ENCODE results near the gene TLR9.
"Not testable (repeated sequence)": the region's sequence is repeated elsewhere in the genome, so short reads cannot be mapped to it uniquely, and the experiment has no call there.

TLR9 gene, protein sequence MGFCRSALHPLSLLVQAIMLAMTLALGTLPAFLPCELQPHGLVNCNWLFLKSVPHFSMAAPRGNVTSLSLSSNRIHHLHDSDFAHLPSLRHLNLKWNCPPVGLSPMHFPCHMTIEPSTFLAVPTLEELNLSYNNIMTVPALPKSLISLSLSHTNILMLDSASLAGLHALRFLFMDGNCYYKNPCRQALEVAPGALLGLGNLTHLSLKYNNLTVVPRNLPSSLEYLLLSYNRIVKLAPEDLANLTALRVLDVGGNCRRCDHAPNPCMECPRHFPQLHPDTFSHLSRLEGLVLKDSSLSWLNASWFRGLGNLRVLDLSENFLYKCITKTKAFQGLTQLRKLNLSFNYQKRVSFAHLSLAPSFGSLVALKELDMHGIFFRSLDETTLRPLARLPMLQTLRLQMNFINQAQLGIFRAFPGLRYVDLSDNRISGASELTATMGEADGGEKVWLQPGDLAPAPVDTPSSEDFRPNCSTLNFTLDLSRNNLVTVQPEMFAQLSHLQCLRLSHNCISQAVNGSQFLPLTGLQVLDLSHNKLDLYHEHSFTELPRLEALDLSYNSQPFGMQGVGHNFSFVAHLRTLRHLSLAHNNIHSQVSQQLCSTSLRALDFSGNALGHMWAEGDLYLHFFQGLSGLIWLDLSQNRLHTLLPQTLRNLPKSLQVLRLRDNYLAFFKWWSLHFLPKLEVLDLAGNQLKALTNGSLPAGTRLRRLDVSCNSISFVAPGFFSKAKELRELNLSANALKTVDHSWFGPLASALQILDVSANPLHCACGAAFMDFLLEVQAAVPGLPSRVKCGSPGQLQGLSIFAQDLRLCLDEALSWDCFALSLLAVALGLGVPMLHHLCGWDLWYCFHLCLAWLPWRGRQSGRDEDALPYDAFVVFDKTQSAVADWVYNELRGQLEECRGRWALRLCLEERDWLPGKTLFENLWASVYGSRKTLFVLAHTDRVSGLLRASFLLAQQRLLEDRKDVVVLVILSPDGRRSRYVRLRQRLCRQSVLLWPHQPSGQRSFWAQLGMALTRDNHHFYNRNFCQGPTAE

GRCh38 chr3:52225452-52226228 is at the start of gene TLR9:
Gene TLR9 (minus strand): TSS chr3:52225645. CDS start chr3:52225529, 116 bp downstream.
- no peak within 1 kb of the TSS for H3K4me3 ChIP-seq (ENCODE audit: low read depth, low read length)
- no peaks in the 10 kb centered on the region for H3K9me3 ChIP-seq (ENCODE audit: control insufficient read depth, insufficient read depth, low read length)
- H3K27me3 ChIP-seq (ENCODE audit: control insufficient read depth, insufficient read depth, low read length), result no peaks in the 10 kb centered on the region
- no peak within 1 kb of the TSS for H3K27ac ChIP-seq (ENCODE audit: low read depth, low read length)
- peaks cover 24% of the 10 kb centered on the region for H3K36me3 ChIP-seq (ENCODE audit: control insufficient read depth, insufficient read depth, low read length)
- H3K4me1 ChIP-seq (ENCODE audit: control insufficient read depth, insufficient read depth, low read length), result 0 out of 2 replicates have a peak, but pooled peaks cover under 1% of the 10 kb centered on the region
- no peak within 1 kb of the TSS for H3K9ac ChIP-seq (ENCODE audit: low read depth, low read length)

- not testable (repeated sequence) for H3K4me1 ChIP-seq (ENCODE audit: control insufficient read depth, insufficient read depth, low read length); H3K27ac ChIP-seq (ENCODE audit: low read depth, low read length); H3K9me3 ChIP-seq (ENCODE audit: control insufficient read depth, insufficient read depth, low read length); H3K27me3 ChIP-seq (ENCODE audit: control insufficient read depth, insufficient read depth, low read length); H3K4me3 ChIP-seq (ENCODE audit: low read depth, low read length); H3K9ac ChIP-seq (ENCODE audit: low read depth, low read length)
- peaks cover 40% of the 10 kb centered on the region for H3K36me3 ChIP-seq (ENCODE audit: control insufficient read depth, insufficient read depth, low read length)
Observed at GRCh38 chr3:52274781-52275180, 49.3 kb upstream of the TLR9 start.

- H3K9ac ChIP-seq (ENCODE audit: low read depth, low read length), result no peak overlapping the region
- H3K27me3 ChIP-seq (ENCODE audit: control insufficient read depth, insufficient read depth, low read length), result no peaks in the 10 kb centered on the region
- no peaks in the 10 kb centered on the region for H3K9me3 ChIP-seq (ENCODE audit: control insufficient read depth, insufficient read depth, low read length)
- no peak overlapping the region for H3K27ac ChIP-seq (ENCODE audit: low read depth, low read length)
- H3K36me3 ChIP-seq (ENCODE audit: control insufficient read depth, insufficient read depth, low read length), result peaks cover 58% of the 10 kb centered on the region
- H3K4me1 ChIP-seq (ENCODE audit: control insufficient read depth, insufficient read depth, low read length), result no peaks in the 10 kb centered on the region
- H3K4me3 ChIP-seq (ENCODE audit: low read depth, low read length), result no peak overlapping the region
Observed at GRCh38 chr3:52272831-52273230, 47.4 kb upstream of the TLR9 start.

- H3K27ac ChIP-seq (ENCODE audit: low read depth, low read length); H3K9ac ChIP-seq (ENCODE audit: low read depth, low read length); H3K27me3 ChIP-seq (ENCODE audit: control insufficient read depth, insufficient read depth, low read length); H3K9me3 ChIP-seq (ENCODE audit: control insufficient read depth, insufficient read depth, low read length); H3K4me1 ChIP-seq (ENCODE audit: control insufficient read depth, insufficient read depth, low read length); H3K4me3 ChIP-seq (ENCODE audit: low read depth, low read length): not testable (repeated sequence)
- peaks cover 65% of the 10 kb centered on the region for H3K36me3 ChIP-seq (ENCODE audit: control insufficient read depth, insufficient read depth, low read length)
Observed at GRCh38 chr3:52272172-52272571, 46.7 kb upstream of the TLR9 start.

DNA sequence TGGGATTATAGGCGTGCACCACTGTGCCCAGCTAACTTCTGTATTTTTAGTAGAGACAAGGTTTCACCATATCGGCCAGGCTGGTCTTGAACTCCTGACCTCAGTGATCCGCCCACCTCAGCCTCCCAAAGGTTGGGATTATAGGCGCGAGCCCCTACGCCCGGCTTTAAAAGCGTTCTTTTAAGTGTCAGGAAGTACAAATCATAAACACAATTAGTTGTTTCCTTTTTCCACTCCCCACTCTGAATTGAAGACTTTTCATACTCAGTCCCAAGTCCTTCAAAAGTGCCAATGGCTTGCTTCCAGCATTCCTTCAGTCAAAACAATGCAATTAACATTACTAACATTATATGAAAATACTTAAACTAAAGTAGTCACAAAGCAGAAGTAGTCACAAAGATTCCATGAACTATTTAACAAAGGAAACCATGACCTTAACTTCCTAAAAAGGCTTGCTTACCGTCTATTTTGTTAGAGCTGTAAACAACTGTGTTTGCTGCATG is 44.9 kb upstream of the TLR9 start:
- H3K36me3 ChIP-seq (ENCODE audit: control insufficient read depth, insufficient read depth, low read length), result peaks cover 83% of the 10 kb centered on the region
- H3K9ac ChIP-seq (ENCODE audit: low read depth, low read length), result no peak overlapping the region
- H3K4me1 ChIP-seq (ENCODE audit: control insufficient read depth, insufficient read depth, low read length), result no peaks in the 10 kb centered on the region
- H3K9me3 ChIP-seq (ENCODE audit: control insufficient read depth, insufficient read depth, low read length), result no peaks in the 10 kb centered on the region
- H3K4me3 ChIP-seq (ENCODE audit: low read depth, low read length), result no peak overlapping the region
- no peak overlapping the region for H3K27ac ChIP-seq (ENCODE audit: low read depth, low read length)
- H3K27me3 ChIP-seq (ENCODE audit: control insufficient read depth, insufficient read depth, low read length), result no peaks in the 10 kb centered on the region

DNA sequence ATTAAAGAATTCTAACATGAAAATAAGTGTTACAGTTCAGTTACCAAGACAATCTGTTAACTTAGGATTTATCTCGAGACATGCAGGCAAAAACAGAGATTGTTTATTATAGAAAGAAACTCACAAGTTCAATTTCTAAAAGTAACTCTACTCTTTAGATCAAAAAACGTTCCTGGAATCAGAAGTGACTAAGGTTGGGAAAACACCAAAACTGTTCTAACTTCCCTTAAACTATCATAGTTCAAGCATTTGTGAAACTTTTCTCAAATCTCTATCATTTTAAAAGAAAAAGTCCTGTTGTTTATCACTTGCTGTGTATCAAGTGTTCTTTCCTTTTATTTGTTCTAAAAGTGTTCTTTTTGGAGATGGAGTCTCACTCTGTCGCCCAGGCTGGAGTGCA is 44.3 kb upstream of the TLR9 start:
- Histone ChIP-seq H3K4me1 (ENCODE audit: control insufficient read depth, insufficient read depth, low read length) (no peaks in the 10 kb centered on the region), H3K9me3 (ENCODE audit: control insufficient read depth, insufficient read depth, low read length) (no peaks in the 10 kb centered on the region), H3K4me3 (ENCODE audit: low read depth, low read length) (no peak overlapping the region), H3K27ac (ENCODE audit: low read depth, low read length) (no peak overlapping the region), H3K36me3 (ENCODE audit: control insufficient read depth, insufficient read depth, low read length) (peaks cover 89% of the 10 kb centered on the region), H3K9ac (ENCODE audit: low read depth, low read length) (no peak overlapping the region), H3K27me3 (ENCODE audit: control insufficient read depth, insufficient read depth, low read length) (no peaks in the 10 kb centered on the region)

- no peak overlapping the region for H3K4me3 ChIP-seq (ENCODE audit: low read depth, low read length)
- H3K4me1 ChIP-seq (ENCODE audit: control insufficient read depth, insufficient read depth, low read length), result no peaks in the 10 kb centered on the region
- no peaks in the 10 kb centered on the region for H3K9me3 ChIP-seq (ENCODE audit: control insufficient read depth, insufficient read depth, low read length)
- no peak overlapping the region for H3K9ac ChIP-seq (ENCODE audit: low read depth, low read length)
- peaks cover 93% of the 10 kb centered on the region for H3K36me3 ChIP-seq (ENCODE audit: control insufficient read depth, insufficient read depth, low read length)
- no peaks in the 10 kb centered on the region for H3K27me3 ChIP-seq (ENCODE audit: control insufficient read depth, insufficient read depth, low read length)
- no peak overlapping the region for H3K27ac ChIP-seq (ENCODE audit: low read depth, low read length)
Observed at GRCh38 chr3:52268036-52268435, 42.6 kb upstream of the TLR9 start.

DNA sequence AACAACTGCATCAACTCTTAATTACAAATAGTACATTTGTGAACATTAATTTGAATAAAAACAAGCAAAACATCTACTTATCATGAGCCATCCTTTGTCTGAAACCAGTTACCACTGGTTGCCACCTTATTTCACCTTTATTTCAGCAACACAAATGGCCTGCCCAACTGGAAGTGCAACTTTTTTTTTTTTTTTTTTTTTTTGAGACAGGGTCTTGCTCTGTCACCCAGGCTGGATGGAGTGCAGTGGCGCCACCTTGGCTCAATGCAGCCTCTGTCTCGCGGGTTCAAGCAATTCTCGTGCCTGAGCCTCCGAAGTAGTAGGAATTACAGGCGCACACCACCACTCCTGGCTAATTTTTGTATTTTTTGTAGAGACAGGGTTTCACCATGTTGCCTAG is 39.9 kb upstream of the TLR9 start:
- no peak overlapping the region for H3K9ac ChIP-seq (ENCODE audit: low read depth, low read length)
- H3K4me3 ChIP-seq (ENCODE audit: low read depth, low read length), result no peak overlapping the region
- H3K27me3 ChIP-seq (ENCODE audit: control insufficient read depth, insufficient read depth, low read length), result no peaks in the 10 kb centered on the region
- no peak overlapping the region for H3K27ac ChIP-seq (ENCODE audit: low read depth, low read length)
- H3K36me3 ChIP-seq (ENCODE audit: control insufficient read depth, insufficient read depth, low read length), result peaks cover 98% of the 10 kb centered on the region
- no peaks in the 10 kb centered on the region for H3K4me1 ChIP-seq (ENCODE audit: control insufficient read depth, insufficient read depth, low read length)
- H3K9me3 ChIP-seq (ENCODE audit: control insufficient read depth, insufficient read depth, low read length), result no peaks in the 10 kb centered on the region

GRCh38 chr3:52262447-52262846 is 37.0 kb upstream of the TLR9 start:
- Histone ChIP-seq H3K36me3 (ENCODE audit: control insufficient read depth, insufficient read depth, low read length) (peaks cover 98% of the 10 kb centered on the region), H3K27me3 (ENCODE audit: control insufficient read depth, insufficient read depth, low read length) (no peaks in the 10 kb centered on the region), H3K9ac (ENCODE audit: low read depth, low read length) (no peak overlapping the region), H3K4me3 (ENCODE audit: low read depth, low read length) (no peak overlapping the region), H3K9me3 (ENCODE audit: control insufficient read depth, insufficient read depth, low read length) (no peaks in the 10 kb centered on the region), H3K27ac (ENCODE audit: low read depth, low read length) (no peak overlapping the region), H3K4me1 (ENCODE audit: control insufficient read depth, insufficient read depth, low read length) (no peaks in the 10 kb centered on the region)

DNA sequence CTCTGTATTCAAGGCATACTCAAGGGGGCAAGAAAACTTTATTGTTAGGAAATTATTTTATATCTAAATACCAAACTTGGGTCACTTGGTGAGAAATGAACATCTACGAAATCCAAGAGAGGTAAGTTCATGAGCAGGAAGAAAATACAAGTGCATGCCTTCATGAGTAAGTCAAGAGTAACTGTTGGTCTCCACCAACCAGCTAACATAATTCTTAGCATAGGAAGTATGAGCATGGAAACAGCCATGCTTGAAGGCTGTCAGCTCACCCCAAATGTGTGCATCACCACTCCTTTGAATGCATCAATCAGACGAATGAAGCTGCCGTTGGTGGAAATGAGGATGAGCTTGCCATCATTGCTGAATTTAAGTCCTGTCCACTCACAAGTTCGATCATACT is 34.0 kb upstream of the TLR9 start:
- Histone ChIP-seq H3K9ac (ENCODE audit: low read depth, low read length) (no peak overlapping the region), H3K9me3 (ENCODE audit: control insufficient read depth, insufficient read depth, low read length) (no peaks in the 10 kb centered on the region), H3K27me3 (ENCODE audit: control insufficient read depth, insufficient read depth, low read length) (no peaks in the 10 kb centered on the region), H3K4me3 (ENCODE audit: low read depth, low read length) (no peak overlapping the region), H3K4me1 (ENCODE audit: control insufficient read depth, insufficient read depth, low read length) (no peaks in the 10 kb centered on the region), H3K27ac (ENCODE audit: low read depth, low read length) (no peak overlapping the region), H3K36me3 (ENCODE audit: control insufficient read depth, insufficient read depth, low read length) (peaks cover 93% of the 10 kb centered on the region)
